Measurements from ENCODE around the gene TPD52L2.

Gene TPD52L2

GRCh38 chr20:63854069-63854765 lies 10.9 kb upstream of the TPD52L2 start:
- ATAC-seq = no peak; the same call in 2 of the 3 replicates
- TF ChIP-seq ESRRG (CRISPR knock-in tag; IDR thresholded peaks at IDR 0.05) (no peak), GLIS3 (CRISPR knock-in tag; IDR thresholded peaks at IDR 0.05) (no peak), SNAI2 (CRISPR knock-in tag; IDR thresholded peaks at IDR 0.05) (no peak), ZNF8 (CRISPR knock-in tag; IDR thresholded peaks at IDR 0.05) (no peak), CSRNP3 (CRISPR knock-in tag; IDR thresholded peaks at IDR 0.05) (no peak), TCF4 (CRISPR knock-in tag; IDR thresholded peaks at IDR 0.05; ENCODE audit: borderline replicate concordance) (no peak), ISL1 (CRISPR knock-in tag; IDR thresholded peaks at IDR 0.05) (no peak), BACH2 (CRISPR knock-in tag; IDR thresholded peaks at IDR 0.05; ENCODE audit: borderline replicate concordance) (no peak), ZNF70 (CRISPR knock-in tag; IDR thresholded peaks at IDR 0.05) (no peak), PPARA (CRISPR knock-in tag; IDR thresholded peaks at IDR 0.05; ENCODE audit: borderline replicate concordance) (no peak), OSR1 (CRISPR knock-in tag; IDR thresholded peaks at IDR 0.05) (no peak), ZFP30 (CRISPR knock-in tag; IDR thresholded peaks at IDR 0.05) (no peak), TOX (CRISPR knock-in tag; IDR thresholded peaks at IDR 0.05; ENCODE audit: borderline replicate concordance) (no peak), CSDC2 (CRISPR knock-in tag; IDR thresholded peaks at IDR 0.05) (no peak), ZC3H10 (CRISPR knock-in tag; IDR thresholded peaks at IDR 0.05) (no peak), ARNTL (CRISPR knock-in tag; IDR thresholded peaks at IDR 0.05; ENCODE audit: borderline replicate concordance, low read depth) (no peak), ZNF565 (CRISPR knock-in tag; conservative IDR thresholded peaks at IDR 0.05; ENCODE audit: low read depth) (no peak)
- TF ChIP-seq, protein P1, sequence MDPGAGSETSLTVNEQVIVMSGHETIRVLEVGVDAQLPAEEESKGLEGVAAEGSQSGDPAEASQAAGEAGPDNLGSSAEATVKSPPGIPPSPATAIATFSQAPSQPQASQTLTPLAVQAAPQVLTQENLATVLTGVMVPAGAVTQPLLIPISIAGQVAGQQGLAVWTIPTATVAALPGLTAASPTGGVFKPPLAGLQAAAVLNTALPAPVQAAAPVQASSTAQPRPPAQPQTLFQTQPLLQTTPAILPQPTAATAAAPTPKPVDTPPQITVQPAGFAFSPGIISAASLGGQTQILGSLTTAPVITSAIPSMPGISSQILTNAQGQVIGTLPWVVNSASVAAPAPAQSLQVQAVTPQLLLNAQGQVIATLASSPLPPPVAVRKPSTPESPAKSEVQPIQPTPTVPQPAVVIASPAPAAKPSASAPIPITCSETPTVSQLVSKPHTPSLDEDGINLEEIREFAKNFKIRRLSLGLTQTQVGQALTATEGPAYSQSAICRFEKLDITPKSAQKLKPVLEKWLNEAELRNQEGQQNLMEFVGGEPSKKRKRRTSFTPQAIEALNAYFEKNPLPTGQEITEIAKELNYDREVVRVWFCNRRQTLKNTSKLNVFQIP (CRISPR knock-in tag; IDR thresholded peaks at IDR 0.05; ENCODE audit: borderline replicate concordance, low read depth) = no peak
- TF ChIP-seq, protein P2, sequence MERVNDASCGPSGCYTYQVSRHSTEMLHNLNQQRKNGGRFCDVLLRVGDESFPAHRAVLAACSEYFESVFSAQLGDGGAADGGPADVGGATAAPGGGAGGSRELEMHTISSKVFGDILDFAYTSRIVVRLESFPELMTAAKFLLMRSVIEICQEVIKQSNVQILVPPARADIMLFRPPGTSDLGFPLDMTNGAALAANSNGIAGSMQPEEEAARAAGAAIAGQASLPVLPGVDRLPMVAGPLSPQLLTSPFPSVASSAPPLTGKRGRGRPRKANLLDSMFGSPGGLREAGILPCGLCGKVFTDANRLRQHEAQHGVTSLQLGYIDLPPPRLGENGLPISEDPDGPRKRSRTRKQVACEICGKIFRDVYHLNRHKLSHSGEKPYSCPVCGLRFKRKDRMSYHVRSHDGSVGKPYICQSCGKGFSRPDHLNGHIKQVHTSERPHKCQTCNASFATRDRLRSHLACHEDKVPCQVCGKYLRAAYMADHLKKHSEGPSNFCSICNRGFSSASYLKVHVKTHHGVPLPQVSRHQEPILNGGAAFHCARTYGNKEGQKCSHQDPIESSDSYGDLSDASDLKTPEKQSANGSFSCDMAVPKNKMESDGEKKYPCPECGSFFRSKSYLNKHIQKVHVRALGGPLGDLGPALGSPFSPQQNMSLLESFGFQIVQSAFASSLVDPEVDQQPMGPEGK (CRISPR knock-in tag; IDR thresholded peaks at IDR 0.05; ENCODE audit: borderline replicate concordance) = no peak
- TF ChIP-seq, protein P3, sequence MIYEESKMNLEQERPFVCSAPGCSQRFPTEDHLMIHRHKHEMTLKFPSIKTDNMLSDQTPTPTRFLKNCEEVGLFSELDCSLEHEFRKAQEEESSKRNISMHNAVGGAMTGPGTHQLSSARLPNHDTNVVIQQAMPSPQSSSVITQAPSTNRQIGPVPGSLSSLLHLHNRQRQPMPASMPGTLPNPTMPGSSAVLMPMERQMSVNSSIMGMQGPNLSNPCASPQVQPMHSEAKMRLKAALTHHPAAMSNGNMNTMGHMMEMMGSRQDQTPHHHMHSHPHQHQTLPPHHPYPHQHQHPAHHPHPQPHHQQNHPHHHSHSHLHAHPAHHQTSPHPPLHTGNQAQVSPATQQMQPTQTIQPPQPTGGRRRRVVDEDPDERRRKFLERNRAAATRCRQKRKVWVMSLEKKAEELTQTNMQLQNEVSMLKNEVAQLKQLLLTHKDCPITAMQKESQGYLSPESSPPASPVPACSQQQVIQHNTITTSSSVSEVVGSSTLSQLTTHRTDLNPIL (CRISPR knock-in tag; IDR thresholded peaks at IDR 0.05; ENCODE audit: low read depth) = no peak

- TF ChIP-seq ZNF8 (CRISPR knock-in tag; IDR thresholded peaks at IDR 0.05) = no peak
- no peak for TF ChIP-seq ESRRG (CRISPR knock-in tag; IDR thresholded peaks at IDR 0.05)
- no peak for TF ChIP-seq ZC3H10 (CRISPR knock-in tag; IDR thresholded peaks at IDR 0.05)
- TF ChIP-seq BACH2 (CRISPR knock-in tag; IDR thresholded peaks at IDR 0.05; ENCODE audit: borderline replicate concordance) = no peak
- TF ChIP-seq, protein P4, sequence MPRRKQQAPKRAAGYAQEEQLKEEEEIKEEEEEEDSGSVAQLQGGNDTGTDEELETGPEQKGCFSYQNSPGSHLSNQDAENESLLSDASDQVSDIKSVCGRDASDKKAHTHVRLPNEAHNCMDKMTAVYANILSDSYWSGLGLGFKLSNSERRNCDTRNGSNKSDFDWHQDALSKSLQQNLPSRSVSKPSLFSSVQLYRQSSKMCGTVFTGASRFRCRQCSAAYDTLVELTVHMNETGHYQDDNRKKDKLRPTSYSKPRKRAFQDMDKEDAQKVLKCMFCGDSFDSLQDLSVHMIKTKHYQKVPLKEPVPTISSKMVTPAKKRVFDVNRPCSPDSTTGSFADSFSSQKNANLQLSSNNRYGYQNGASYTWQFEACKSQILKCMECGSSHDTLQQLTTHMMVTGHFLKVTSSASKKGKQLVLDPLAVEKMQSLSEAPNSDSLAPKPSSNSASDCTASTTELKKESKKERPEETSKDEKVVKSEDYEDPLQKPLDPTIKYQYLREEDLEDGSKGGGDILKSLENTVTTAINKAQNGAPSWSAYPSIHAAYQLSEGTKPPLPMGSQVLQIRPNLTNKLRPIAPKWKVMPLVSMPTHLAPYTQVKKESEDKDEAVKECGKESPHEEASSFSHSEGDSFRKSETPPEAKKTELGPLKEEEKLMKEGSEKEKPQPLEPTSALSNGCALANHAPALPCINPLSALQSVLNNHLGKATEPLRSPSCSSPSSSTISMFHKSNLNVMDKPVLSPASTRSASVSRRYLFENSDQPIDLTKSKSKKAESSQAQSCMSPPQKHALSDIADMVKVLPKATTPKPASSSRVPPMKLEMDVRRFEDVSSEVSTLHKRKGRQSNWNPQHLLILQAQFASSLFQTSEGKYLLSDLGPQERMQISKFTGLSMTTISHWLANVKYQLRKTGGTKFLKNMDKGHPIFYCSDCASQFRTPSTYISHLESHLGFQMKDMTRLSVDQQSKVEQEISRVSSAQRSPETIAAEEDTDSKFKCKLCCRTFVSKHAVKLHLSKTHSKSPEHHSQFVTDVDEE (CRISPR knock-in tag; IDR thresholded peaks at IDR 0.05) = no peak
- no peak for TF ChIP-seq ZFP30 (CRISPR knock-in tag; IDR thresholded peaks at IDR 0.05)
- no peak for TF ChIP-seq SNAI2 (CRISPR knock-in tag; IDR thresholded peaks at IDR 0.05)
- TF ChIP-seq, protein P2 (CRISPR knock-in tag; IDR thresholded peaks at IDR 0.05; ENCODE audit: borderline replicate concordance) = no peak
- no peak for TF ChIP-seq TCF4 (CRISPR knock-in tag; IDR thresholded peaks at IDR 0.05; ENCODE audit: borderline replicate concordance)
- TF ChIP-seq TOX (CRISPR knock-in tag; IDR thresholded peaks at IDR 0.05; ENCODE audit: borderline replicate concordance) = no peak
- TF ChIP-seq, protein P1 (CRISPR knock-in tag; IDR thresholded peaks at IDR 0.05; ENCODE audit: borderline replicate concordance, low read depth) = no peak
- no peak; the same call in 2 of the 3 replicates for ATAC-seq
Measured at GRCh38 chr20:63854766-63855362, 10.2 kb upstream of the TPD52L2 start.

Measured in SK-N-SH treated with all-trans-retinoic acid at 6 μM for 48 hours (cell line).